GM19023 (cell line): Measurements from ENCODE around the gene FBXO24.
"Not testable (repeated sequence)": the region's sequence is repeated elsewhere in the genome, so short reads cannot be mapped to it uniquely, and the experiment has no call there.

Experiments
- ATAC-seq: cut with Tn5 transposase; IDR thresholded peaks from one replicate; pipeline ENCODE4 v1.9.1; 2021; ENCODE audit warnings: mild to moderate bottlenecking, moderate library complexity; ENCODE audit not compliant: unreplicated experiment

Gene FBXO24, protein sequence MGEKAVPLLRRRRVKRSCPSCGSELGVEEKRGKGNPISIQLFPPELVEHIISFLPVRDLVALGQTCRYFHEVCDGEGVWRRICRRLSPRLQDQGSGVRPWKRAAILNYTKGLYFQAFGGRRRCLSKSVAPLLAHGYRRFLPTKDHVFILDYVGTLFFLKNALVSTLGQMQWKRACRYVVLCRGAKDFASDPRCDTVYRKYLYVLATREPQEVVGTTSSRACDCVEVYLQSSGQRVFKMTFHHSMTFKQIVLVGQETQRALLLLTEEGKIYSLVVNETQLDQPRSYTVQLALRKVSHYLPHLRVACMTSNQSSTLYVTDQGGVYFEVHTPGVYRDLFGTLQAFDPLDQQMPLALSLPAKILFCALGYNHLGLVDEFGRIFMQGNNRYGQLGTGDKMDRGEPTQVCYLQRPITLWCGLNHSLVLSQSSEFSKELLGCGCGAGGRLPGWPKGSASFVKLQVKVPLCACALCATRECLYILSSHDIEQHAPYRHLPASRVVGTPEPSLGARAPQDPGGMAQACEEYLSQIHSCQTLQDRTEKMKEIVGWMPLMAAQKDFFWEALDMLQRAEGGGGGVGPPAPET

GRCh38 chr7:100586266-100587025, at the start of gene FBXO24:
Gene FBXO24 (plus strand): TSS chr7:100586328. CDS start chr7:100586626, 298 bp downstream.
- peak; percentile 85 for ATAC-seq

- not testable (repeated sequence) for ATAC-seq
Measured at GRCh38 chr7:100536695-100537094, 49.4 kb upstream of the FBXO24 start.

- ATAC-seq, result no peak
Measured at GRCh38 chr7:100538348-100538653, 47.8 kb upstream of the FBXO24 start.

DNA sequence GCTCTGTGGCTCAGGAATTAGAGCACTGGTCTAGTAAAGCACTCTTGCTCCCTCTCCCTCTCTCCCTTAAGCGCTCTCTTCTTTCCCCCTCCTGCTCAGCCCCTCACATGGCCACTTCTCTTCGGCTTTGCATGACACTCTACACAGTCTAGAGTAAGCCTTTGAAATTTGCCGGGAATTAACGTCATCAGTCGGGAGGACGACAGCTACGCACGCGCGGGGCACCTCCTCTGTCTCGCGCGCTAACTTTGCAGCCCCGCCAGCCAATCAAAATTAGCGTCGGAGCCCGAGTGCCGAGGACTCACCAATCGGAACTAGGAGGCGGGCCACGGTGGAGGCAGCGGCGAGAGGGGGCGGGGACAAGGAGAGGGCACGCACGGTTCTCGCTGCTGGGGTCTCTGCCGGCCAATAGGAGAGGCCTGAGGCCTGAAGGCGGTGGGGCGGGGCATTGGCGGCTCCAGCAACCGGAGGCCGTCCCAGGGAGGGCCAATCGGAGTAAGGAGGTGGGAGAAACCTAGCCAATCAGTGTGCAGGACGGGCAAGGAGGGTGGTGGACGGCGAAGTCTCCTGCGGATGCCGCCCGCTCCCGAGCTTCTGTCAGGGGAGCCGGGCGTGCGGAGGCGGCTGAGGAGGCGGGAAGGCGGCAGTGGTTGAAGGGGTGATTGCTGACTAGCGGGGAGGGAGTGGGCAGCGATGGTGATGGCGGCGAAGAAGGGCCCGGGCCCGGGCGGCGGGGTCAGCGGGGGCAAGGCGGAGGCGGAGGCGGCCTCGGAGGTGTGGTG, 47.3 kb upstream of the FBXO24 start, which contains the start of gene AGFG2:
Gene AGFG2 (plus strand): TSS at position 550 of the 782 bp plus-strand sequence. CDS start 144 bp downstream, at position 694.
- peak; percentile 95 for ATAC-seq

- no peak for ATAC-seq
Measured at GRCh38 chr7:100539436-100540006, 46.6 kb upstream of the FBXO24 start.

GRCh38 chr7:100540073-100540723, 45.9 kb upstream of the FBXO24 start:
- ATAC-seq, result no peak

DNA sequence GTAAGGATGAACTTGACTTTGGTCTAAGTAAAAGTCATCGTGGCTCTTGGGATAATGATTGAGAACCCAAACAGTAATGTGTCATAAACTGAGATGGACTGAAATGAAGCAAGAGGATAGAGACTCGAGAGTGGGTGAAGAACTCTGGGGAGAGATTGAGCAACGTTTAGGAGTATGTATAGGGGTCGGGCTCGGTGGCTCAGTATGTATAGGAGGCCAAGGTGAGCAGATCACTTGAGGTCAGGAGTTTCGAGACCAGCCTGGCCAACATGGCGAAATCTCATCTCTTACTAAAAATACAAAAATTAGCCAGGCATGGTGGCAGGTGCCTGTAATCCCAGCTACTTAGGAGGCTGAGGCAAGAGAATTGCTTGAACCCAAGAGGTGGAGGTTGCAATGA, 44.8 kb upstream of the FBXO24 start:
- ATAC-seq, result not testable (repeated sequence)

DNA sequence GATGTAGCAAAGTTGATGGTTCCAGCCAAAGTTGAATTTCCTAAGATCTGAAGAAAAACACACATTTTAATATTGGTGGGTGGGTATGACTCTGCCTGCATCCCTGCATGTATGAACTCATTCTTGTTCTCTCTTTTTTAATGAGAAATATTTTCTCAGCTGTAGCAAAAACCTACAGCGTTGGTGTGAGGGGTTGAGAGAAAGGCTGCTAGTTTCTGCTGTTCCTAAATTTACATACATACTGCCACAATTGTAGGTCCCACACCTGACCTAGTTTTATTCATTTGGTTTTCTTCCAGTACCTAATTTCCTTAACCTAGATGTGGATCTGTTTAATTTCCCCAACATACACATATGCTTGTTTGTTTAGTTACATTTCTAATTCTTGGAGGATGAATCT, 42.5 kb upstream of the FBXO24 start:
- ATAC-seq, result no peak

DNA sequence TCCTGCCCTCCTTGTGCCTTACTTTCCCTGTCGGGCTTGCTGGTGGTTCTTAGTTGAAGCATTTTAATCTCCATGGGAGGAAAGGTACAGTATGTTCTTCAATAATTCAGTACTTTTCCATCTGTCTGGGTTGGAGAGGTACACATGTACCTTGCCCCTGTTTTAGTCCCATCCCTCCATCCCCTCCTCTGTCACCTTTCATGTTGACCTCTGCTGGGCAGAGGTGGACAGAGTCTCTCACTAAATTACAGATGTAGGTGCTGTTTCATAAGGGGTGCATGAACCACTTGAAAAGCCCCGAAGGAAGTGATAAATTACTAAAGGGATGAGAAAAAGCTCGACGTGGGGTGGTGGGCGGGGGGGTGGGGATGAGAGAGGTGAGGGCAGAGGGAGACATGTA, 41.7 kb upstream of the FBXO24 start:
- ATAC-seq, result no peak

DNA sequence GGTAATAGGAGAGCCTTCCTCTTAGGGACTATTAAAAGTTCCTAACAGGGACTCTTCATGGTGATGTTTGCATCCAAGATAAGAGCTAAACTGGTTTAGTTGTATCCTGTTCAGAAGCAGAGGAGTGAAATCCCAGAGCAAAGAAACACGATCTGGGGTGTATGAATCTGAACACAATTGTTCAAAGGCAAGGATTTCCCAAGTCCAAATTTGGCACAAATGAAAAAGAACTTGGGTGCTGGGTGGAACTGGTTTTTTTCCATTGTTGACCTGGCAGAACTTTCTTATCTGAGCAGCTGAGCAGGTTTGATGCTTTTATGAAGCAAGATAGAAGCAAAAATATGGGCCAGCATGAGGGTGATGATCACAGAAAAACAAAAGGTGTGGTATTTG, 41.2 kb upstream of the FBXO24 start:
- ATAC-seq, result no peak

DNA sequence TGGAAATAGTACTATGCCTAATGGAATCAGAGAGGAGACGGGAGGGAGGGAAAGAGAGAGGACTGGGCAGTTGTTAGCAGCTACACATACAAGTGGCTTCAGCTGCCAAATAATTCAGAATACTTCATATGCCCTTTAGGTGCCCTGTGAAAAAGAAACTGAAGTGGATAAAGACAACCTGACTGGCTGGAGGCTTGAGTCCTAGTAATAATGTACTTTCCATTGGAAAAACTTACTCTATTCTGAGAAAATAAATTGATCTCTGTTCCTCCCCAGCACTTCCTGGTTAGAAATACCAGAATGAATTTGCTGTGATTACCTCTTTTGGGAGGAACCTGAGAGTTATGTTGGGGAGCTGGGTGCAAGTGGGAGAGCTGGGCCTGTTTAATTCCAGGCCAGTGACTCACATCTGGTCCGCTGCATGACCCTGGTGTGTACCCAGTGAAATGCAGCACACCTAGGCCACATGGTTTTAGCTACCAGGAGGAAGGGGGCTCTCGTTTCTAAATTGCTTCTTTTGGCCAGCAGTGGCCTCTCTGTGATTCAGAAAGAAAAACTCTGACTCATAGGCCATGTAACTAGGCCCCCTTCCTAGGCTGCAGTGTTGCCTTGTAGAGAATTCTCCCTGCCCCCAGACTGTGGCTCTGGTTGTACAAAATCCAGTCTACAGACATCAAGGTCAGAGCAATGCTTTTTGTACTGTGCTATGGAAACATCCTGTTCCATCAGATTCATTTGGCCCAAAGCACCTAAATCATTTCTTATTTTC, 40.6 kb upstream of the FBXO24 start:
- peak; percentile 51 for ATAC-seq

GRCh38 chr7:100546129-100546925, 39.8 kb upstream of the FBXO24 start:
- peak; percentile 44 for ATAC-seq

GRCh38 chr7:100546926-100547800, 39.0 kb upstream of the FBXO24 start:
- no peak for ATAC-seq

DNA sequence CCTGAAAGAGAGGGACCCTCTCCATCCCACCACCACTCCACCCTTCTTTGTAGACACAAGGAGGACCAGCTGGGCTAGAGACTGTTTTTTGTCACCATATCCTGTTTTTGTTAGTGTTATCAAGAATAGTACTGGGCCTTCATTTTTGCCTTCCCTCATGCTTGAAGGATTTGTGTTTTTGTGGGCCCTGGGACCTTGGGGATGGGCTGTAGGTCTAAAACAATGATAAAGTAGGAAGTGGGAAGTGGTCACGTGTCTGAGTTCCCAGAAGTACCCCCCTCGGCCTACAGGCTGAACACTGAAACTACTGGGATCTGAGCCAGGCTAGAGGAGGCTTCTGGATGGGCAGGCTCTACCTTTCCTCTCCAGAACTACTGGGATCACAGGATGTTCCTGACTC, 38.3 kb upstream of the FBXO24 start:
- no peak for ATAC-seq

DNA sequence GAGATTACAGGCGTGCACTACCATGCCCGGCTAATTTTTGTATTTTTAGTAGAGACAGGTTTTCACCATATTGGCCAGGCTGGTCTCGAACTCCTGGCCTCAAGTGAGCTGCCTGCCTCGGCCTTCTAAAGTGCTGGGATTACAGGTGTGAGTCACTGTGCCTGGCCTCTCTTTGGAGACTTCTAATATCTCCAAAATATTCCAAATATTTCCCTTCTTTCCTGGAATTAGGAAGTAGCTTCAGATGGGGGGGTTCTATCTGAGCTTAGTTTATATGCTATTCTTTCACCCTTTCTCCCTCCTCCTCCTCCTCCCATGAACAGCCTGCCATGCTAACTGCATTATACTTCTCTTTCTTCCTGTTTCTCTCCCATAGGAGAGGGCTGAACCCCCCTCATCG, 37.7 kb upstream of the FBXO24 start:
- not testable (repeated sequence) for ATAC-seq

GRCh38 chr7:100552532-100552931, 33.6 kb upstream of the FBXO24 start:
- no peak for ATAC-seq

GRCh38 chr7:100553032-100553431, 33.1 kb upstream of the FBXO24 start:
- no peak for ATAC-seq

DNA sequence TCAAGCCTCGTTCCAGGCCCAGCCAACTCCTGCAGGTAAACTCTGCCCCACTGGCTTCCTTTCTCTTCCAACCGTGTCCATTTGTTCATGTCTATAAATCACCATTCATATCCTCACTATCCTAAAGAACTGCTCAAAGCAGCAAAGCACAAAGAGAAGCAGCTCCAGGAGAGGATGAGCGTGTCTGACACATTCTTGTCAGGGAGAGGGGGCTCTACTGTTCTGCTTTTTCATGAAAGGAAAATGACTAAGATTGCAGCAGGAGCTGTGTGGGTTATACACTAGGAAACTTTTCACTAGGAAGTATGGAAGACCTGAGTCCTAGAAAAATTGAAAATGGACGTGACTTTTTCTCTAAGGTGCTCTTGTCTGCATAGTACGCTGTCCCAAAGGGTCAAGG, 30.4 kb upstream of the FBXO24 start:
- ATAC-seq, result no peak
